ENCODE data around the gene SMAD4. TPM values are rescaled to one million over a fixed set of nuclear protein-coding genes. Genes with fewer than 3 reads are reported as not detected.

Gene SMAD4
- total and polyA plus RNA-seq, 2 of the 8 experiments (the other 6 are each of a cell fraction or from before 2014, with no cell fraction given): 86.5 to 139 TPM

- H3K9me3 ChIP-seq (ENCODE audit: insufficient read depth in 2 of 2, low read depth in 1 of 2, low read length in 1 of 2): no peaks in the 10 kb centered on the region
- H2BK15ac ChIP-seq (ENCODE audit: low read length): no peak overlapping the region
- no peak overlapping the region for H3K9ac ChIP-seq (replicated peaks in 1 of 4; ENCODE audit: extremely low read depth in 1 of 4, low read depth in 3 of 4, low read length in 3 of 4)
- no peaks in the 10 kb centered on the region for H3K79me2 ChIP-seq (ENCODE audit: control insufficient read depth in 1 of 2, insufficient read depth in 2 of 2, low read length in 2 of 2)
- H4K8ac ChIP-seq (ENCODE audit: extremely low read depth, insufficient read depth, low read length): no peak overlapping the region
- ChIA-PET POLR2A (ENCODE audit: partially characterized antibody) (no interaction called here), CTCF (ENCODE audit: partially characterized antibody) (interaction anchor here (0.7 kb wide), 1 partner anchor 25 kb away, joined by 3 read pairs; no protein-coding TSS in a partner anchor)
- no peak overlapping the region for H4K91ac ChIP-seq (replicated peaks; ENCODE audit: insufficient read length, low read length)
- H3K23ac ChIP-seq (ENCODE audit: insufficient read length): no peak overlapping the region
- H2BK12ac ChIP-seq (ENCODE audit: low read depth, low read length): no peak overlapping the region
- no peak overlapping the region for H2BK5ac ChIP-seq (ENCODE audit: low read depth, low read length)
- H3K23me2 ChIP-seq (ENCODE audit: low read depth, low read length): no peaks in the 10 kb centered on the region; the same call in 1 of the 2 replicates
- FAIRE-seq (no peak), DNase-seq (ENCODE audit: low read depth in 1 of 2, low spot score in 2 of 2) (no peak)
- H3K27me3 ChIP-seq (replicated peaks in 1 of 4; ENCODE audit: control insufficient read depth in 3 of 4, extremely low read depth in 1 of 4, insufficient read depth in 3 of 4, low read length in 3 of 4): no peaks in the 10 kb centered on the region
- H3K4me3 ChIP-seq (ENCODE audit: extremely low read depth in 1 of 4, insufficient read depth in 2 of 4, low read depth in 3 of 4, low read length in 4 of 4): no peak overlapping the region
- no peak overlapping the region for H3K56ac ChIP-seq (replicated peaks; ENCODE audit: insufficient read length, low read depth, low read length)
- H4K20me1 ChIP-seq (replicated peaks in 1 of 2; ENCODE audit: control insufficient read depth in 1 of 2, insufficient read depth in 2 of 2, low read length in 2 of 2): no peaks in the 10 kb centered on the region
- no peak overlapping the region for H2BK20ac ChIP-seq (ENCODE audit: low read length)
- no peak overlapping the region for H3K4ac ChIP-seq (replicated peaks; ENCODE audit: insufficient read length, low read depth, low read length)
- H3K4me2 ChIP-seq (ENCODE audit: insufficient read depth in 1 of 2, low read depth in 2 of 2, low read length in 2 of 2): no peak overlapping the region
- no peaks in the 10 kb centered on the region for H3K79me1 ChIP-seq (ENCODE audit: low read depth, low read length)
- H3K36me3 ChIP-seq (ENCODE audit: control insufficient read depth in 2 of 4, insufficient read depth in 4 of 4, low read length in 3 of 4): no peaks in the 10 kb centered on the region
- H2AK5ac ChIP-seq (ENCODE audit: low read depth, low read length): no peak overlapping the region
- H3K27ac ChIP-seq (ENCODE audit: low read depth, low read length): no peak overlapping the region
- no peak overlapping the region for H3K18ac ChIP-seq (ENCODE audit: extremely low read depth, low read length)
- H2BK120ac ChIP-seq (replicated peaks; ENCODE audit: low read depth, low read length): no peak overlapping the region
- no peak overlapping the region for H4K5ac ChIP-seq (ENCODE audit: insufficient read length, low read depth, low read length)
- H3K4me1 ChIP-seq (replicated peaks in 1 of 4; ENCODE audit: control insufficient read depth in 3 of 4, insufficient read depth in 4 of 4, low read length in 3 of 4): peaks cover 2 to 16% (median 5%) of the 10 kb centered on the region in 4 experiments; a peak in 6 of 7 replicates
- 92% methylated on average over 3 of the region's 3 CpGs; no CpG with 5 or more reads in 1 of the 2 experiments for WGBS, 2 experiments (ENCODE audit: extremely low coverage in 1 of 2, insufficient coverage in 1 of 2, insufficient read length in 1 of 2, insufficient replicate concordance in 2 of 2, low coverage in 1 of 2, low lambda C conversion rate in 2 of 2, missing lambda C conversion rate in 1 of 2)
- H2AFZ ChIP-seq (ENCODE audit: low read length): no peak overlapping the region
- no peak overlapping the region for H3K14ac ChIP-seq (ENCODE audit: insufficient read length)
- TF ChIP-seq BCL11A (IDR thresholded peaks at IDR 0.05; ENCODE audit: low read depth in 2 of 2, low read length in 2 of 2): no peak
- no peak for TF ChIP-seq ATF2 (IDR thresholded peaks at IDR 0.05; ENCODE audit: low read length)
- no peak for TF ChIP-seq RNF2 (IDR thresholded peaks at IDR 0.05; ENCODE audit: borderline replicate concordance, low read depth, low read length, missing control alignments, poor library complexity, severe bottlenecking)
Observed at GRCh38 chr18:51012441-51012840, 17.6 kb upstream of the SMAD4 start.

Data from H1 (cell line).